HG03432 (cell line): ENCODE measurements around the gene TOR3A.
A peak's percentile ranks its signal among the peaks of the same experiment; 100 is the strongest.
"Not testable (repeated sequence)": the region's sequence is repeated elsewhere in the genome, so short reads cannot be mapped to it uniquely, and the experiment has no call there.

Experiments used
- ATAC-seq: cut with Tn5 transposase; IDR thresholded peaks from one replicate; pipeline ENCODE4 v1.9.1; 2021; ENCODE audit warnings: mild to moderate bottlenecking, moderate library complexity; ENCODE audit not compliant: unreplicated experiment

TOR3A gene

GRCh38 chr1:179081687-179082332, at the start of gene TOR3A:
Gene TOR3A (plus strand): TSS chr1:179082070. CDS start chr1:179082129, 59 bp downstream.
- peak; percentile 93 for ATAC-seq

- peak; percentile 83 for ATAC-seq
Measured at GRCh38 chr1:179034720-179035119, 47.1 kb upstream of the TOR3A start.

- ATAC-seq, result peak; percentile 61
Measured at GRCh38 chr1:179036844-179037465, 44.9 kb upstream of the TOR3A start.

- no peak for ATAC-seq
Measured at GRCh38 chr1:179038528-179039281, 43.2 kb upstream of the TOR3A start.

GRCh38 chr1:179039502-179040174, 42.2 kb upstream of the TOR3A start:
- ATAC-seq, result not testable (repeated sequence)

GRCh38 chr1:179040175-179040551, 41.7 kb upstream of the TOR3A start:
- not testable (repeated sequence) for ATAC-seq

GRCh38 chr1:179042087-179042486, 39.8 kb upstream of the TOR3A start:
- ATAC-seq, result no peak

- ATAC-seq, result no peak
Measured at GRCh38 chr1:179042700-179043099, 39.2 kb upstream of the TOR3A start.

GRCh38 chr1:179043266-179043665, 38.6 kb upstream of the TOR3A start:
- no peak for ATAC-seq

- no peak for ATAC-seq
Measured at GRCh38 chr1:179043907-179044306, 38.0 kb upstream of the TOR3A start.

GRCh38 chr1:179046808-179047635, 34.8 kb upstream of the TOR3A start:
- no peak for ATAC-seq

GRCh38 chr1:179047636-179047997, 34.3 kb upstream of the TOR3A start:
- no peak for ATAC-seq

- ATAC-seq, result no peak
Measured at GRCh38 chr1:179048339-179049124, 33.3 kb upstream of the TOR3A start.

GRCh38 chr1:179052776-179053175, 29.1 kb upstream of the TOR3A start:
- ATAC-seq, result no peak

- no peak for ATAC-seq
Measured at GRCh38 chr1:179053486-179053885, 28.4 kb upstream of the TOR3A start.

GRCh38 chr1:179055937-179056336, 25.9 kb upstream of the TOR3A start:
- ATAC-seq, result no peak

GRCh38 chr1:179058487-179059483, 23.1 kb upstream of the TOR3A start:
- ATAC-seq, result no peak
